HG03025 (cell line): Measurements from ENCODE around the gene YWHAH.

Source experiments
- ATAC-seq: cut with Tn5 transposase; IDR thresholded peaks from one replicate; pipeline ENCODE4 v1.9.1; 2021; ENCODE audit warnings: mild to moderate bottlenecking, moderate library complexity; ENCODE audit not compliant: unreplicated experiment, low FRiP score

The YWHAH gene

DNA sequence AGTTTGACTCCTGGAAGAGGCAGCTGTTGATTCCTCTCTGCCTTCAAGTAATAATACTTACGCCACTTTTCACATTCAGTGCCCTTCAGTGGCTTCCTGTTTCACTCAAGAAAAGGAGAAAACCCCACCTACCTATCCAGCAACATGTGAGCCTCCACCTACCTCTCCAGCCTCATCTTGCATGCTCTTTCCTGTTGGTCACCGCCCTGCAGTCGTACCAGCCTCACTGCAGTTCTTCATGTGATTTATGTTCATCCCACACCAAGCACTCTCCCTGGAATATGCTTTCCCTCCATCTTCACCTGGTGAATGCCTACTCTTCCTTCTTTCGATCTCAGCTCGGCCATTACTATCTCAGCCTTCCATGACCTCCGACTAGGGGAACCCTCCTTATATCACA, 21.8 kb upstream of the YWHAH start:
- no peak for ATAC-seq

GRCh38 chr22:31923136-31923535, 21.2 kb upstream of the YWHAH start:
- no peak for ATAC-seq

DNA sequence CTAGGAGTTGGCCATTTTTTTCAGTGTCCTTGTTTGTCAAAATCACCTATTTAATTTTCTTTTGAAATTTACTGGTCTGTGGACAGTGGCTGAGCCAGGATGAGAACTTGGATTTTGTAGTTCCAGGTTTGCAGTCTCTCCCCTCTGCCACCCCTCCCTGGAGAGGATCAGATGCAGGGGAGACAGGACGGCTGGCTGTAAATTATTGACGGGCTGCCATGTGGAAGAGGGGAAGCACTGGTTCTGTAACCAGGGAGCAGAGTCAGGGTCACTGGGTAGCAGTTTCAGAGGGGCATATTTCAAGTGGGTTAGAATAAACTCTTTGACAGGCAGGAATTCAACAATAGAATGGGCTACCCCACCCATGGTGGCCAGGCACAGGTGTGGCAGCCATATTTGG, 20.6 kb upstream of the YWHAH start:
- no peak for ATAC-seq

GRCh38 chr22:31925056-31925455, 19.3 kb upstream of the YWHAH start:
- ATAC-seq = no peak

DNA sequence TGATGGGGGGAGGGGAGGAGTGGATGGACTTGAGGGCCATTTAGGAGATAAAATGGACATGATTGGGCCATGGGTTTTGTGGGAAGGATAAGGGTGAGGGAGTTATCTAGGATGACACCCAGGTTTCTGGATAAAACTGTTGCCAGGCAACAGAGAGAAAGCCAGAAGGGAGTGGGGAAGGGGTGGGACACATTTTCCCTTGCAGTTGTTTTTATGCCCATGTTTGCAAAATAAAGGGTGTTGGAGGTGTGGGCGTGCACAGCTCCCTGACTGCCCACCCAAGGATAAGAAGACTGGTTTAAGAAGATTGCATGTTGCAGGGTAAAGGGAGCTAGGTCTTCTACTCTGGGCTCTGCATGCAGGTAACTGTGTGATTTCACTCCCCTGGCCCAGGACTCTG, 18.3 kb upstream of the YWHAH start:
- no peak for ATAC-seq

DNA sequence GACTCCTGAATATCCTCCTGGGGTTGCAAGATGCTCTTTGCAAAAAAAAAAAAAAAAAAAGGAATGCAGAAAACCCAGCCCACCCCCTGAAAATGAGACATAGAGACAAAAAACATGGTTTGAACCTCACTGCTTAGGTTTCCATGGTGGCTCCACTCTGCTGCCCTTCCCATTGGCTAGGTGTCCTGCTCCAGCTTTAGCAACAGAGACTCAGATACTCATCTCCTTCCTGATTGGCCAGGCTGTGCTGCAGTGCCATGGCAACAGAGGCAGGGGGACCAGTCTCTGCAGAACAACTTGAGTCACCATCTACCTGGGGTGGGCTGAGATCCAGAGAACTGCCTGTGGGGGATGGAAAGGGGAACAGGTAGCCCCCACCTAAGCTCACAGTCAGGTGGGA, 17.4 kb upstream of the YWHAH start:
- no peak for ATAC-seq

DNA sequence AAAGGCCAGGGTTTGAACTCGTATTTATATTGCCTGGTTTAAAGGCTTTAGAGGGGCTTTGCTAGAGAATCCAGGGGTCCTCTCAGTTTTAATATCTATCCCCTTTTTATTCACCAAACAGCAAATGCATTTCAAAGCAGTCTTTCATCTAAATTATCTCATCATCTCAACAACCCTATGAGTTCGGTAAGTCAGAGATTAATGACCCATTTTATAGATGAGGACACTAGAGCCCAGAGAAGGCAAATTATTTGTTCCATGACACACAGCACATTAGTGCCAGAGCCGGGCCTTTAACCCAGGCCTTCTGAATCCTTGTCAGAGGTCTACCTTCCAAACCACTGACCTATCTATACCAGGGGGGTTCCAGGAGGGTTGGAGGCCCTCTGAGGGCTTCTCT, 16.8 kb upstream of the YWHAH start:
- no peak for ATAC-seq

- ATAC-seq = no peak
Observed at GRCh38 chr22:31929167-31929930, 15.0 kb upstream of the YWHAH start.

DNA sequence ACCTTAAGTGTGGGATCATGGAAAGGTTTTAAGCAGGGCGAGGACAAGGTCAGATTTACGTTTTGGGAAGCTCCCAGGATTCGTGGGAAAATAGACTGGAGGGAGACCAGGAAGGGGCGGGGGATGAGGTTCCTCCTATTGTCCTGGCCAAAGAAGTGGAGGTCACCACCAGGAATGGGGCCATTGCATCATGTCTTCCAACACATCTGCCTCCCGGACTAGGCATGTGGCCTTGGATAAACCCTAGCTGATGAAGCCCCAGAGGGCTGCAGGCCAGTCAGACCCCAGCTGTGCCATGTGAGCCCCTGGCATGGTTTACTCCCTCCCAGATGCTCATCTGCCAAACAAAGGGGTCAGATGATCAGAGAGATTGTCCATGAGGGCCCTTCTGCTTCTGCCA, 11.5 kb upstream of the YWHAH start:
- ATAC-seq = no peak

- no peak for ATAC-seq
Observed at GRCh38 chr22:31933406-31933805, 10.9 kb upstream of the YWHAH start.

GRCh38 chr22:31933816-31934482, 10.4 kb upstream of the YWHAH start:
- ATAC-seq = no peak

GRCh38 chr22:31935961-31936635, 8.2 kb upstream of the YWHAH start:
- ATAC-seq = no peak

DNA sequence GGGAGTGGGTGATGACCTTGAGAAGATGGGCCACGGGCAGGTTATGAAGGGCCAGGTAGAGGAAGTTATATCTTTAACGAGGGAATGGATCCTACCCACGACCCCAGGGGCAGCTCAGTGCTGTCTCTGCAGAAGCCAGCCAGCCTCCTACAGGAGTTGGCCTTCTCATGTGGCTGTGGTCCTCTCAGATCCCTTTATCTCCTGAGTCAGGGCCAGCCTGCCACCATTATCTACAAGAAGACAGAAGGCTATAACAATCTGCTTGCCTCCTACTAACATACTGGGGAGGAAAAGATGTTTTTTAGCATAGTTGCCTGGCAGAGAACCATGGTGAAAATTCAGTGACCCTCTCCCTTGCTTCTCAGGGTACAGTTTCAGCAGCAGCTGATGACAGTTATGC, 7.0 kb upstream of the YWHAH start:
- ATAC-seq = no peak

DNA sequence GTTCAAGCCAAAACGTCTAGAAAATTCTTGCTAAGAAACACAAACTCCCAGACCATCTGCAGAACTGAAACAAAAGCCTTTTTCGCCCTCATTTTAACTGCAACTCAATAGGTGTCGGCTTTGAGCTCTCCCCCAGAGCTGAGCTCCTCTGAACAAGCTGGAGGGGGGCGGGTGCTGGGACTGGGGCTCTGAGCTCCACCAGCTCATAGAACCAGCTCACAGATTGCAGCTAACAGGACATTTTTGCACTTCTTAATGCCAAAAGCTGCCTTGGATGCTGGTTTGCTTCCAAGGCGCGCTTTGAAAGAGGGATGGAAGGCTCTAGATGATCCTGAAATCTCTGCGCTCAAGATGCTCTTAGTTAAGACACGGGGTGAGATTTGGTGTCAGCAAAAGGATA, 6.0 kb upstream of the YWHAH start:
- ATAC-seq = no peak

DNA sequence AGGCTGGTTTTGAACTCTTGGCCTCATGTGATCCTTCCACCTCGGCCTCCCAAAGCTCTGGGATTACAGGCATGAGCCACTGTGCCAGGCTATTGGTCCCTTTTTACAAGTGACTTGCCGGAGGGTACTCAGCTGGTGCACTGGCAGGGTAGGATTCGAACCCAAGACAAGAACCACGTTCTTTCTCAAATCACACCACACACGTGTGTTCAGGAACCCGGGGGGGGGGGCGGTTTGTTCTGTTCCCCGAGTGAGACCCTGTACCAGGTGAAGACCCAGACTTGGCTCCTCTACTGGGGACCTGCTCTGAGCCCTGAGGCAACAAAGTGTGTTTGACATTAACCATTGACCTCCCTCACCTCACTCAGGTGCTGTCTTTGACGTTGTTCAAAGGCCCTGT, 3.8 kb upstream of the YWHAH start:
- ATAC-seq = no peak

GRCh38 chr22:31942091-31942490, 2.2 kb upstream of the YWHAH start:
- ATAC-seq = no peak

DNA sequence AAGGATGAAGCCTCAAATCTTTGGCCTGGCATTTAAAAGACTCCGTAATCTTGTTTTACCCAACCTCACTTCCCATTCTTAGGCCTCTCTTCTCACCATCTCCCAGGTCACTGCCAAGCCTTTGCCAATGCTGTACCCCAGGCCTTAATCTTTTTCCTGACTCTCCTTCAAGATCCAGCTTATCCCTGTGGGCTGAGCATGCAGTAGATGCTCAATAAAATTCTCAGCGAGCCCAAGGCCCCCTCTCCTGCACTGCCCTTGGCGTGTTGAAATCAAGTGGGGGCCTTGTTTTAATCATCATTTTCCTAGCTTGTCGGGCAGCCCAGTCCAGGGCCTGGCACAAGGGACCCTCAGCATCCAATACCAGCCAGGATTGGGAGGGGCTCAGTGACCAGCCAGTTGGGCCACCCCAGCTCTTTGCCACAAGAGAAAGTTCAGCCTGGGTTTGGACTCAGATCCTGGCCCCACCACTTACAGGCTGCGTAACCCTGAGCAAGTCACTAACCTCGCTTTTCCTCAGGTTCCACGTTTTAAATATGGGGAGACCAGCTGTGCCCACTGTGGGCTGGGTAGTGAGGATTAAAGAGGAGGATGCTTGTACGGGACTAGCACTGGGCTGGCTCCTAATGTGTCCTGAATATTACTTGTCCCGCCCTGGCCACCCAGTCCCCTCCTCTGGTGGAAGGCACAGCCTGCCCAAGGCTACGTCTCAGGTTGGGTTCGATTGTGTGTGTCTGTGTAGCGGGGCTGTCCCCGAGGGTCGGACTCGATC, 943 bp upstream of the YWHAH start:
- ATAC-seq = no peak

DNA sequence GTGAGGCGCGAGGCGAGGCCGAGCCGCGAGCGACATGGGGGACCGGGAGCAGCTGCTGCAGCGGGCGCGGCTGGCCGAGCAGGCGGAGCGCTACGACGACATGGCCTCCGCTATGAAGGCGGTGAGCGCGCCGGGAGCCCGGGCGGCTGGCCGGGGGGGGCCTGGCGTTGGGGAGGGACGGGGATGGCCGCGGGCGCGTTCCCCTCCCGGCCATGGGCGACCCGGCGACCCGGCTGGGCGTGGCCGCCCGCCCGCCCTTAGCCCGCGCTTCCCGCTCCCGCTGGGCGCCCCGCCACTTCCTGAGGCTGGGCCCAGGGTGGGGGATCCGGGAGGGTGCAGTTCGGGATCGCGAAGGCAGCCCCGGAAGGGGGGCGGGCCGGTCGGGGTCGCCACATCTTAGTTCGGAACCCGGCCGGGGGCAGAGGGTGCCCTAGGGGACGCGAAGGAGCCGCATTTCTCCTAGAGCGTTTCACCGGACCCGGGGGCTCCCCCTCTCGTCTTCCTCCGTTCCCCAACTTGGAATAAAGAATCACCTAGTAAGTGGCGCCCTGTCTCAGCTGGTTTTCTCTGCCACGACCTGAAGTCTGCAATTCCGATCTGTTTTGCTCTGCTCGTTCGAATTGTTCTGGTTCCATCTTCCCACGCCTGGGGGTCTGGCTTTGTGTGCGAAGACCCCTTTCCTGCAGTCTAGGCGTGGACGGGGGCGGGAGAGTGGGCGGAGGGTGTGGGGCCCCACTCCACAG, 536 bp downstream of the YWHAH start:
- ATAC-seq = peak; percentile 25

GRCh38 chr22:31945443-31945855, 1.1 kb downstream of the YWHAH start:
- no peak for ATAC-seq

DNA sequence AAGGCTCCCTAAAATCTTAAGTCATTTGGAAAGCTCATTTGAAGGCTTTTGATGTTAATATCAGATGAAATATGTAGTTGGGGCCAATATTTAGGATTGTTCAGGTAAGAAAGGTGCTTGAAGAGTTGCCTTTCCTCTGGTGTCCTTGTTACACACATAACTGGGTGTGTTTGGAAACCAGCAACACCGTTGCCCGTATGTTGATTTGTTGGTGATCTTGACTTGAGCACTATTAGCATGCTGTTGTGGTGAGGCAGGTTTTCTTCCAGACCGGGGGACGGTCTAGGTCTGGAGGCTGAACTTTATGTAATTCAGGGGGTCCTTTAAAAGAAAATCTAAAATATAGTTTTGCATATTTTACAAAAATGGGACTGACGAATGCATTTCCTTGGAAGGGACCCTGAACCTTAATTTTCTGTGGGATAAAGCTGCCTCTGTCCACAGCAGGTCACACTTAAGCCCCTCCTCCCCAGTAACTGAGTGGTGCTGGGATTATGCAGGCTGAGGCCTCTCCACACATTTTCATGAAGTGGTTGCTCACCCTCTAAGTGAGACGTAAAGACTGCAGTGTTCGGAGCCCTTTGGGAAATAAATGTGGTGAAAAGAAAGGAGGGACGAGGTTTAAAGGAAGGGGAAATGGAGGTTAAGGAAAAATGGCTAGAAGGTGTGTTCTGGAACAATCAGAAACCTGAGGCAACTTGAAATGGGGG, 1.8 kb downstream of the YWHAH start:
- ATAC-seq = no peak
